NOMO-1 (cell line): Measurements from ENCODE around the gene NGEF.

Source experiments
- DNase-seq, 2 experiments: peaks; one replicate each; lab custom pipeline; 2025; ENCODE audit not compliant: unreplicated experiment in 2 of 2; lab: John Stamatoyannopoulos, UW

NGEF gene

GRCh38 chr2:233000886-233001750 lies 11.9 kb downstream of the NGEF start:
- DNase-seq, result no peak

- no peak for DNase-seq
Measured at GRCh38 chr2:232999354-232999753, 13.7 kb downstream of the NGEF start.

DNA sequence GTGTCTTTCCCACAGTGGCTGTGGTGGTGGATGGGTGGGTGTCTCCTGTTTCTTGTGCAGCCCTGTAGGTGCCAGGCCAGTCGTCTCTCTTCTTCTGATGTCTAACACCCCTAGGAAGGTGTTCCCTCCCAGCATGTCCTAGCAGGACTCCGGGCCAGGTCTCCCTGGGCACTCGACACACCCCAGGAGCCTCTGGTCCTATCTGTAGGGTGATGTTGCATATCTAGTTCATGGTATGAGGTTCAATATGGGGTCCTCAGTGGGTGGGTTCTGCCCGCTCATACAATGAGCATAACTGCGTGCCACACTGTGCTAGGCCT lies 14.4 kb downstream of the NGEF start:
- DNase-seq, result no peak

DNA sequence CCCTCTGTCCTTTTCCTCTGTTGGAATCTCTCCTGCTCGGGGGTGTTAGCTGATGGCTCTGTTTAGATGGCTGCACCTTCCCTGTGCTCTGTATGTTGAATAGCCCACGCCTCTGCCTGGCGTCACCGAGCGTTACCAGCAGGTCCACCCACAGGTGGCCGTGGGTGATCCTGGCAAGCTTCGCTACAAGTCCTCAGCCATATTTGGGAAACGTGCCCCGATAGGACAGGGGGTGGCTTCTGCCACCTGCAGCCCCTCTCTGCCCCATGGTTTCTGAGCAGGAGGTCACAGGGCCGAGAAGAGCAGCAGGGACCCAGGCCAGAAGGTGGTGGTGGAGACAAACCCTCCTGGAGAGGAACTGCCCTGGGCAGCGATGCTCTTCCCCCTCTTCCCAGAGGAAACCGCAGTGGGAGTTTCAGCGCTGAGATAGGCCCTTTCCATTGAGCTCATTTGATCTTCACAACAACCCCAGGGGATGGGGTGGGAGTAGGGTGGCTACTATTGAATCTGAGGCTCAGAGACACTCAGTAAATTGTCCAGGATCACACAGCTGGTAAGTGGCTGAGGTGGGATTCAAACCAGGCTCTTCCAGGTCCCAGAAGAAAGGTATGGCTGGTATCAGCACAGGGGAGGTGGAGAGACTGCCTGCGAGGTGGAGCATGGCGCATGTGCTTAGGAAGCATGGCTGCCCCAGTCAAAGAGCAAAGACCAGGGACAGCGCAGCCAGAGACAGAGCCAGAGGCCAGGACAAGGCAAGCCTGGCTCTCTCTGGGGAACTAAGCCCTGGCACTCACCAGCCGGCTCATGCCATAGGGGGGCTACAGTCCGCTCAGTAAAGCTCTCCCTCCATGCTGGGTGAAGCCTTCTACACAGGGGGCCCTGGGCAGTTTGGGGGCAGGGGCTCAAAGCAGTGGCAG lies 15.0 kb downstream of the NGEF start:
- DNase-seq, result no peak

- DNase-seq, result no peak
Measured at GRCh38 chr2:232994446-232994845, 18.6 kb downstream of the NGEF start.

DNA sequence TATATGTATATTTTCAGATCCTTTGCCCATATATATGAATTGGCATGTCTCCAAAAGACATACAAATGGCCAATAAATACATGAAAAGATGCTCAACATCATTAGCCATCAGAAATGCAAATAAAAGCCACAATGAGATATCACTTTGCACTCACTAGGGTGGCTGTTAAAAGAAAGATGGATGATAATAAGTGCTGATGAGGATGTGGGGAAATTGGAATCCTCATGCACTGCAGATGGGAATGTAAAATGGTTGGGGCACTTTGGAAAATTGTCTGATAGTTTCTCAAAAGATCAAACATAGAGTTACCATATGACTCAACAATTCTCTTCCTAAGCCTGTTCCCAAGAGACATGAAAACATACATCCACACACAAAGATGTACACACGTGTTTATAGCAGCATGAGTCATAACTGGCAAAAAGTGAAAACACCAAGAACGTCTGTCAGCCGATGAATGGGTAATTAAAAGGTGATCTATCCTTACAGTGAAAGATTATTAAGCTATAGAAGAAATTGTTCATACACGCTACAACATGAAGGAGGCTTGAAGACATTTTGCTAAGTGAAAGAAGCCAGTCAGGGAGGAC lies 19.7 kb downstream of the NGEF start:
- DNase-seq, result no peak

- no peak for DNase-seq
Measured at GRCh38 chr2:232986155-232986554, 26.9 kb downstream of the NGEF start.

GRCh38 chr2:232984451-232985207 lies 28.4 kb downstream of the NGEF start:
- no peak for DNase-seq

DNA sequence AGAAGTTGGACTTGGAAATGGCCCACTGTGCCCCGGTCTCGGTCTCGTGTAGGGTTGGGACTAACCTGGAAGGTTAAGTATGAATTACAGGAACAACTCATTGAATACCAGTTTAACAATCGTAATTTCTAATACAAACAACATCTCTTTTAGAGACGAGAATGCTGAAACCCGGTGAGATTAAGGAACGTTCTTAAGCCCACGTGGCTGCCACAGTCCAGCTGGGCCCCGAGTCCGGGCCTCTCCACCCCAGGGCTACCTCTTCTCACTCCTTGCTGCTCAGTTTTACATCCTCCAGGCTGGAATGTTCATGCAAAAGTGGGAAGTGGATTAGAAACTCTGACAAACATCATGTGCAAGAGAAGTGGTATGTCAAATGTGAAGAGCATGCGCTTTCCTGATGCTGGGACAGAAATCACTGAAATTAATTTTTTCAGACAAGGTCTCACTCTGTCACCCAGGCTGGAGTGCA lies 29.4 kb downstream of the NGEF start:
- DNase-seq, result no peak

DNA sequence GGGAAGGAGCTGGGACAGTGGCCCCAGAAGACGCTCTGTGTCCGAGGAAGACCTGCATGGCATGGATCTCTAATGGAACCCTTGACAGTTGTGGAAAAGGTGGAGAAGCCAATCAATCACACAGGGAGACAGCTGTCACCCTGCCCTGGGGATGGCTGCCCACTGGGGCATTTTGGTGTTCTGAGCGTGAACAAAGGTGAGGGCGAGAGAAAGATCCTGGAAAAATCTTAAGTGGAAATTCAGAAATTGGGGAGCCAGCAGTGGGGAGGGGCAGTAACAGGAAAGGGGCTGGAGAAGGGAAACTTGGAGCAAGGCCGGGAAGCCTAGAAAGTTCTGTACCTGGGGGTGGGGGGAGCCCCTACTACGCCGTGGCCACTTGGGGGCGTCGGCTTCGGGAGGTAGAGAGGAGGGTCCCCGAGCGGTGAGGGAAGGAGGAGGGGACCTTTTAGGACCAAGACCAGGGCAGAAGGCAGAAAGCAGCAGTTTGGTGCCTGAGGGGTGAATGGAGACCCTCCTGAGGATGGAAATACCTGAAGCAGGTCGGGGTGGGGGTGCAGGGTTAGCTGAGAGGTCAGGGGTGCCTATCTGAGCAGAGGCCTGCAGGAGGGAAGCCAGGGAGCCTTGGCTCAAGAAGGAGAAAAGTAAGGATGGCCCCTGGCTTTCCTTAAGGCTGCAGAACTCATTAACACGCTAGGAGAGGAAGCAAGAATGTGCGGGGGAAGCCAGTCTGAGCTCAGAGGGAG lies 30.0 kb downstream of the NGEF start:
- DNase-seq, result no peak

DNA sequence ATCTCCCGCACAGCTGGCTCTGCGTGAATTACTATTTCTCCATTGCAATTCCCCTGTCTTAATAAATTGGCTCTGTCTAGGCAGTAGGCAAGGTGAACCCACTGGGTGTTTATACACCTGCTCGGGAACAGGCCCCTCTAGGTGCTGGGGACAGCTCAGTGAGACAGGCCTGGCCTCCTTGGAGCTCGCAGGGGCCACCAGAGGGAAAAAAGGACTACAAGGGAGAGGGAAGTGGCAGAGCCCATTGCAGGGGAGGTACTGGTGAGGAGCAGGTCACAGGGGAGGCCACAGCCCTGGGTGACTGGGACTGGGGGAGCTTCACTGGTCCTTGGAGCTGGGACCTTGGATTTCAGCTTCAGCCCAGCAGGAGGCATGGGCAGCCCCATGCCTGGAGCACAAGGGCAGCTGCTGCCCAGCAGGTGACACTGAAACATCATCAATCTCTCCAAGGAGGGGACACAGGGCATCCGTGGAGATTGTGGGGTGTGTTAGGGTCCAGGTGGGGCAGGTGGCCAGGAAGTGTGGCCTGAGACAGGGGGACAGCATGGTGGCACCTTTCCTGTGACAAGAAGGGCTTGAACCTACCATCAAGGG lies 31.2 kb downstream of the NGEF start:
- no peak for DNase-seq

DNA sequence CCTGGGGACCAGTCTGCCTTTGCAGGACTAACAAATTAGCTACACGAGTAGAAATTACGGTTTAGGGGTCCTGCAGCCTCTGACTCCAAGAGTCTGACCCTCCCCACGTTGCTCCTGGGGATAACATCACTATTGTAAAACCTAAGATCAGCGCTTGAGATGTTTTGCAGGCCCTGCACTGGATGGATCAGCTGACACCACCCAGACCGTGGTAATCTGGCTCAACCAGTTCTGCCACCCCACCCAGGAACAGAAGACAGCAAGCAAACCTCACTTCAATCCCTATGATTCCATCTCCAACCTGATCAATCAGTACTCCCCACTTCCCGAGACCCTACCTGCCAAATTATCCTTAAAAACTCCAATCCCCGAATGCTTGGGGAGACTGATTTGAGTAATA lies 31.7 kb downstream of the NGEF start:
- no peak for DNase-seq

DNA sequence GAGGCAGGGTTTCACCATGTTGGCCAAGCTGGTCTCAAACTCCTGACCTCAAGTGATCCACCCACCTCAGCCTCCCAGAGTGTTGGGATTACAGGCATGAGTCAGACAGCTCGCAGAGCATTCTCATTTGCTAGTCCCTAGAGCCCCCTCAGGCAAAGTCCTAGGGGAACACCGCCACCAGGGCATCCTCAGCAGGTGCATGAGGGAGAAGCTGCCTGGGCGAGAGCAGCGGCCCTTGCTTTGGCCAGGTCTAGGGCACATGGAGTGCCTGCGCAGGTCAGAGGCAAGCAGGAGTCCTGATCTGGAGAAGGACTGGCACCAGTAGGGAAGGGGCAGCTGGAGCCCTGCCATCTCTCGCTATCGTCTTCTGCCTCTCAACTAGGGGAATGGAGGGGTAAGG lies 32.4 kb downstream of the NGEF start:
- DNase-seq, result no peak

DNA sequence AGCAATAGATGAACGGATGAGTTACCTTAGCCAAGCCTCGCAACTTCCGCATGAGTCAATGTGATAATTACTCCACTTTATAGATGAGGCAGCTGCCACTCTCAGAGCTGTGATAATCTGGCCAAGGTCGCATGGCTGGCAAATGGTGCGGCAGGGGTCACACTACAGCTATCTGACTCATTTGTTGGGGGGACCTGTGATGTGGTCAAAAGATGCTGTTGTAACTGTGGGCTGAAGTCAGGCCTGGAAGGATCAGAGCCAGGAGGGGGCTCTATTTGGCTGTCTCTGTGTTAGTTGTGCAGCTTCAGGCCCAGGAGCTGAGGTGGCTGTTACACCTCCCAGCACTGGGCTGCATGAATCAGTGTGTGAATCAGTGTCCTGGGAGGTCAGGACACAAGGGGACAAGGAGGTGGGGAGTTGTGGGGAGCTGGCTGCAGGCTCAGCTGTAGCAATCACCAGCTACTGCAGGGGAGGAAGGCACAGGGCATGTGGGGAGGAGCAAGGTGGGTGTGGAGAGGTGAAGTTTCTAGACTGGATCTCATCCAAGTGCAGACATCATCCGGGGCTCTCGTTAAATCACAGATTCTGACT lies 33.1 kb downstream of the NGEF start:
- DNase-seq, result peak; percentile 33 to 50

DNA sequence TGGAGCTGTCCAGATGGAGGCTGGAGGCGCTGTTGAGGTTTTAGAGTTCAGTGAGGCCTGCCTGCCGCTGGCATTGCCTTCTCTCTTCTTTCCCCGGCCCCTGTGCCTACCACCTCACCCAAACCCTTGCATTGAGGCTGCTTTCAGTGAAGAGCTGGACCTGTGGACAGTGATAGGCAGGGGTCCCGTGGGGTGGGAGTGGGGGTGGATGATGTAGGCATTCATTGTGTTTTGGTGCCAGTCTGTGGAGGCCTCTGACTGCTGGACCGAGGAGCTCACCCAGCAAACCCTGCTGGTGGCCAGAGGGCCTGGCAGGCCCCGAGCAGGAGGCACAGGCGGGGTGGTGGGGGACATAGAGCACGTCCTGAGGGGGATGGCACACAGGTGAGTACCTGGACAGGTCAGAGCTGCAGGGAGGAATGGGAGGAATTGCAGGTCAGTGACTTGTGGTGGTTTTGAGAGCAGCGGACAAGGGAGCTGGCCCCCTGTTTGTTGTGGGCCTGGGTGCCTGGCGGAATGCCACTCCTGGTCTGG lies 35.6 kb downstream of the NGEF start:
- DNase-seq, result no peak

DNA sequence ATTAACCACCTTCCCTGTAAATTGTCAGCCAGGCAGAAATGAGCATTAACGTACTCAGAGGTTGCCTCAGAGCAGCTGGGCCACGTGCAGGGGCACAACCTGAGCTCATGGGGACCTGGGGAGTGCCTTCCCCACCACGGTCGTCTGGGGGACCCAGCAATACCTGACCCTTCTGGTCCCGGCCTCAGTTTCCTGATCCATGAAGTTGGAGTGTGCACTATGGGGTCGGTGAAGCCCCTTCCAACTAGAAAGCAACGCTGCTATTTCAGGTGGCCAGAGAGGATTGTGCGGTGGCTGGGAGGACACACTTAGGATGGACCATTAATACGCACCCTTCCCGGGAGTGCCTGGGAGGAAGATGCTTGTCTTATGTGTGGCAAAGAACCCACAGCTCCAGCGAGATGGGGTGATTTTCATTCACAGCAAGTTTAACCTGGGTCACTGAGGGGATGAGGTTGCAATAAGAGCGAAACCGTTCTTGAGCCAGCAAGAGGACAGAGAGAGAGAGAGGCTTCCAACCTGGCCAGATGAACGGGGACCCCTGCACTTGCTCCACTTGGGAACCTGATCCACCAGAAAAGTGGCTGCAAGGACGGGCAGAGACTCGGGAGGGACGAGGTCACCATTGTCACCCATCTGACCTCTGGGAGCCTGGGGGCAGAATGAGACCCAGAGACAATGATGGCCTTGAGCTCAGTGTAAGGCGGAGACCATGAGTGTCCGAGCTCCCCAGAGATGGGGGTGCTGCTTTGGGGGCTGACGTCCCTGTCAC lies 36.2 kb downstream of the NGEF start:
- no peak for DNase-seq

DNA sequence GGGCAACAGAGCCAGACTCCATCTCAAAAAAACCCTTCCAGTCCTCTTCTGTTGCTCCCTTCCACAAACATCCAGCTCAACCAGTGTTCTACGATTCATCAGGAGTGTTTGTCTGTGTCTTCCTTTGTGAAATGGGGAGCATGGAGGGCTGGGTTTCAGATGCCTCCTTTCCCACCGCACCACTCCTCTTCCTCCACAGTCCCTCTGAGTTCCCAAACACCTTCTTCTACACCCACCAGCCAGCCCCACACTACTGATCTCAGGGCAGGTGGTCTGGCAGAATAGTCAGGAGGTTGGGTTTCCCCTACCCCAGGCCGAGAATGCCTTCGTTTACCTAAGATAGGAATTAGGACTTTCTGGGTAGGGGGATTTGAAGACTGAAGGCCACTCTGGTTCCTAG lies 36.9 kb downstream of the NGEF start:
- no peak for DNase-seq

GRCh38 chr2:232974396-232974795 lies 38.7 kb downstream of the NGEF start:
- no peak for DNase-seq
